Thoracic aorta (tissue), 2 donors: Measurements from ENCODE around the gene SWI5. TPM values are rescaled to one million over a fixed set of nuclear protein-coding genes. Genes with fewer than 3 reads are reported as not detected.

Source experiments
- ATAC-seq: fragments of 150-250 bp; one replicate; pipeline ENCODE4 v1.8.0; 2017; ENCODE audit warnings: low read depth; ENCODE audit not compliant: insufficient number of reproducible peaks, low FRiP score
- DNase-seq: peaks from one replicate; pipeline ENCODE4 v3.0.0-alpha.2; 2020; ENCODE audit warnings: low spot score
- H3K27ac ChIP-seq, 2 donors: fragments of 200-600 bp; sonication (generic); 1 replicate in 1 of 2; 2 replicates in 1 of 2; pipeline ENCODE4 v1.5.1; 2016; ENCODE audit warnings: mild to moderate bottlenecking in 2 of 2, moderate library complexity in 2 of 2
- H3K27me3 ChIP-seq: fragments of 200-600 bp; sonication (generic); replicated peaks from 2 replicates; pipeline ENCODE4 v1.6.0; 2016; ENCODE audit warnings: mild to moderate bottlenecking; ENCODE audit not compliant: insufficient read depth
- H3K36me3 ChIP-seq: fragments of 200-600 bp; sonication (generic); one replicate; pipeline ENCODE4 v1.5.1; 2016
- H3K4me1 ChIP-seq, 2 donors: fragments of 200-600 bp; sonication (generic); 1 replicate in 1 of 2; 2 replicates in 1 of 2; pipeline versions ENCODE4 v1.5.1 to v1.6.0; 2016; ENCODE audit warnings: low read depth in 2 of 2, mild to moderate bottlenecking in 1 of 2; ENCODE audit not compliant: control insufficient read depth in 1 of 2
- H3K4me3 ChIP-seq: fragments of 200-600 bp; sonication (generic); 2 replicates; pipeline ENCODE4 v1.5.1; 2016; ENCODE audit warnings: mild to moderate bottlenecking
- H3K9me3 ChIP-seq: fragments of 200-600 bp; sonication (generic); 2 replicates; pipeline ENCODE4 v1.5.1; 2016
- total RNA-seq, 2 donors: library from RNA; depleted of rRNA; stranded (reverse); fragments of >200 nt; gene quantifications; one replicate each; pipeline versions ENCODE4 v1.1.0 to v1.2.3, GENCODE V29; 2016
- TF ChIP-seq, protein P1 (sequence below): fragments of 200-600 bp; sonication (generic); IDR thresholded peaks from one replicate; pipeline ENCODE4 v1.5.1; 2019; ENCODE audit warnings: antibody characterized with exemption

The SWI5 gene
- total RNA-seq, 2 donors from 2014 or later: 12.0 to 26.8 TPM

DNA sequence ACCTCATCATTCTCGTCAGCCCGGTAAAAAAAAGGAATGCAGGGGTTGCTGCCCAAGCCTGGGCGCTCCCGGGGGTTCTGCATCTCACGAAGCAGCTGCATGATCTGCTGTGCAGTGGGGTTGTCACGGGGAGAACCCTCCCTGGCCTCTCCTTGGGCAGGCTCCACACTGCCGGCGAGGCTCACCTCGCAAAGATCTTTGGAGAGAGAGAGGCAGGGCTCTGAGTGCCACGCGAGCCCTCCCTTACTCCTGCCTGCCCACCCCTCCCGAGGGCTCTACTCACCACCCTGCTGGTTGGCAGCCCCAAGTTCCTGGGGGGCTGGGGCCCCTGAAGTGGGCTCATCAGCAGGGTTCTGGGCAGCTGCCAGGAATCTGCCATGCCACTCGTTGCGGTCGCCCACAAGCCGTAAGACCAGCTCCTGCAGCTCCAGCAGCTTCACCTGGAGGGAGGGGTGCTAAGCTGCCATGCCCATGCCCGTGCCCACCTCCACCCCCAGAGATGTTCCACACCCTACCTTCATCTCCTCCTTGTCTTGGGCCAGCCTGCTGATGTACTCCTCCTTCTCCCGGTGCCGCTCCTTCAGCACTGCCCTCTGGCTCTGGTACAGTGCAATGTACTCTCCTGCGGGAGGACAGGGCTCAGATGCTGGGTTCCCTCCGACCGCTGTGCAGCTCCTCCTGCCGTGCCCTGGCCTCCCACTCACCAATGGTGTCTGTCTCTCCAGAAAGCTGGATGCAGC, 18.8 kb upstream of the SWI5 start:
- no peak overlapping the region for H3K27ac ChIP-seq
- DNase-seq (no peak), ATAC-seq (no peak)
- TF ChIP-seq, protein P1, sequence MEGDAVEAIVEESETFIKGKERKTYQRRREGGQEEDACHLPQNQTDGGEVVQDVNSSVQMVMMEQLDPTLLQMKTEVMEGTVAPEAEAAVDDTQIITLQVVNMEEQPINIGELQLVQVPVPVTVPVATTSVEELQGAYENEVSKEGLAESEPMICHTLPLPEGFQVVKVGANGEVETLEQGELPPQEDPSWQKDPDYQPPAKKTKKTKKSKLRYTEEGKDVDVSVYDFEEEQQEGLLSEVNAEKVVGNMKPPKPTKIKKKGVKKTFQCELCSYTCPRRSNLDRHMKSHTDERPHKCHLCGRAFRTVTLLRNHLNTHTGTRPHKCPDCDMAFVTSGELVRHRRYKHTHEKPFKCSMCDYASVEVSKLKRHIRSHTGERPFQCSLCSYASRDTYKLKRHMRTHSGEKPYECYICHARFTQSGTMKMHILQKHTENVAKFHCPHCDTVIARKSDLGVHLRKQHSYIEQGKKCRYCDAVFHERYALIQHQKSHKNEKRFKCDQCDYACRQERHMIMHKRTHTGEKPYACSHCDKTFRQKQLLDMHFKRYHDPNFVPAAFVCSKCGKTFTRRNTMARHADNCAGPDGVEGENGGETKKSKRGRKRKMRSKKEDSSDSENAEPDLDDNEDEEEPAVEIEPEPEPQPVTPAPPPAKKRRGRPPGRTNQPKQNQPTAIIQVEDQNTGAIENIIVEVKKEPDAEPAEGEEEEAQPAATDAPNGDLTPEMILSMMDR: no peak
- no peak overlapping the region for H3K4me3 ChIP-seq
- peaks cover 53% of the 10 kb centered on the region for H3K36me3 ChIP-seq
- no peaks in the 10 kb centered on the region for H3K9me3 ChIP-seq
- no peaks in the 10 kb centered on the region for H3K27me3 ChIP-seq
- no peaks in the 10 kb centered on the region for H3K4me1 ChIP-seq

DNA sequence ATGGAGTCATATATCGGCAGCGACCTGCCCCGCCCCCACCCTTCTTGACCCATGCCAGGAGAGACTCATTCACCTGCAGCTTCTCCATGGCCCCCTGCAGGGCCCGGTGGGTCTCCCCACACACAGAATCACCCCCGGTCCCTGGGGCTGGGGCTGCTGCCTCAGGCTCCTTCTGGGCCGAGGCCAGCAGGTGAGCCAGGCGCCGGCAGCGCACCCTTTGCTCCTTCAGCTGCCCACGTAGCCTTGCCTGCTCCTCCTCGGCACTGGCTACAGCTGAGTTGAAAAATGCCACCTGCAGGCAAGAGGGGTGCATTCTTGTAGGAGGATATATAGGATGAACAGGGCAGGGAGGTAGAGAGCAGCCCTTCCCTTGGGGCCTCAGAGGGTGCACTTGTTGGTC, 18.2 kb upstream of the SWI5 start:
- Histone ChIP-seq H3K4me3 (no peak overlapping the region), H3K27ac (no peak overlapping the region), H3K4me1 (no peaks in the 10 kb centered on the region), H3K27me3 (no peaks in the 10 kb centered on the region), H3K9me3 (no peaks in the 10 kb centered on the region), H3K36me3 (peaks cover 59% of the 10 kb centered on the region)
- DNase-seq (no peak), ATAC-seq (no peak)
- TF ChIP-seq, protein P1: no peak

DNA sequence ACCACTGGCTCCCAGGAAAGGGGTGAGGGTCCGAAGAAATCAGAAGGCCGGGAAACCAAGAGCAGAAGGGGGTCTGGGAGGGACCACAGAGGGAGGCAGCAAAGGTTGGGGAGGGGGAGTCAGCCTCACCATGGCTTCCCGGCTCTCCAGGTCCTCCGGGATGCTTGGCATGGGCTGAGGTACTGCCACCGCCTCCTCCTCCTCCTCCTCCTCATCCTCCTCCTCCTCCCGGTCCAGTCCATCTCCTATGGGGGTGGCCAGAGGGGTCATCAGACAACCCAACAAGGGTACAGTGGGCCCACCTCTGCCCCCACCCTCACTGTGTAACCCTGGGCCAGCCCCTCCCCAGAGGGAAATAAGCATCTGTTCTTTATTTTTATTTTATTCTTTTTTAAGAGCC, 17.8 kb upstream of the SWI5 start:
- no peak for DNase-seq
- H3K9me3 ChIP-seq: no peaks in the 10 kb centered on the region
- ATAC-seq: no peak
- H3K27ac ChIP-seq: no peak overlapping the region
- H3K4me3 ChIP-seq: no peak overlapping the region
- TF ChIP-seq, protein P1: no peak
- no peaks in the 10 kb centered on the region for H3K4me1 ChIP-seq
- H3K36me3 ChIP-seq: peaks cover 60% of the 10 kb centered on the region
- H3K27me3 ChIP-seq: no peaks in the 10 kb centered on the region

DNA sequence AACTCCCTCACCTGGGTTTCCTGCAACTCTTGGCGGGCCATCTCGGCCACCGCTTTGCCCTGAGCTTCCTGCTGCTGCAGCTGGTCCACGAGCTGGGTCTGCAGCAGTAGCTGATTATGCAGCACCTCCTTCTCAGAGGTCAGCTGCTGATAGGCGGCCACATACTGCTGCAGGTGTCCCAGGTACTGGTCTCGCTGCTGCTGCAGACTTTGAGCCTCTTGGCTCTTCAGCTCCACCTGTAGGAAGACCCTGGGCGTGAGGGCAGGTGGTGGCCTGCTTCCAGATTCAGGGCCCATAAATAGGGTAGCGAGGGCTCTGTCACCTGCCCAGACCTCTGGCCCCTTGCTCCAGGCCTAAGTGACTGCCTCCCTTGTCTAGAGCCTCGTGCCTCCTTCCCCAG, 16.9 kb upstream of the SWI5 start:
- DNase-seq (no peak), ATAC-seq (no peak)
- TF ChIP-seq, protein P1: no peak
- no peaks in the 10 kb centered on the region for H3K9me3 ChIP-seq
- H3K27ac ChIP-seq: no peak overlapping the region
- H3K4me3 ChIP-seq: no peak overlapping the region
- H3K4me1 ChIP-seq: no peaks in the 10 kb centered on the region
- H3K27me3 ChIP-seq: no peaks in the 10 kb centered on the region
- H3K36me3 ChIP-seq: peaks cover 60% of the 10 kb centered on the region

DNA sequence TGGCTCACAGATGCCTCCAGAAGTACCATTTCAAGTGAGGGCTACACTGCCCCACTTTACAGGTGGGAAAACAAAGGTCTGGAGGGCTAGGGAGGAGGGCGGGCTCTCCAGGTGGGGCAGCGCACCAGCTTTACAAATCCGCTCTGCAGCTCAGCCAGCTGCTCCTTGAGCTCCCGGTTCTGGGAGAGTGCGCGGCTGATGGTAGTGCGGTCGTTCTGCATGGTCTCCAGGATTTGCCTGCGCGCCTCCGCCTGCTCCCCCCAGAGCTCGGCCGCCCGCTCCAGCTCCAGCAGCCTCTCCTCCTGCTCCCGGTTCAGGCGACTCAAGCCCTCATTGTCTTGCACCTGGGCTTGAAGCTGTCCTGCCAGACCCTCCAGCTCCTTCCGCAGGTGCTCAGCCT, 15.7 kb upstream of the SWI5 start:
- Histone ChIP-seq H3K27ac (no peak overlapping the region), H3K4me1 (no peaks in the 10 kb centered on the region), H3K9me3 (no peaks in the 10 kb centered on the region), H3K36me3 (peaks cover 63% of the 10 kb centered on the region), H3K27me3 (no peaks in the 10 kb centered on the region), H3K4me3 (no peak overlapping the region)
- TF ChIP-seq, protein P1: no peak
- no peak for DNase-seq
- ATAC-seq: no peak
